H9 (cell line): ENCODE measurements around the gene VWA8. TPM values are rescaled to one million over a fixed set of nuclear protein-coding genes. Genes with fewer than 3 reads are reported as not detected.

Experiments used
- DNase-seq: peaks from one replicate; pipeline ENCODE4 v3.0.0-alpha.2; 2017
- H2AFZ ChIP-seq: one replicate; pipeline ENCODE4 v1.6.1; 2013; ENCODE audit warnings: mild to moderate bottlenecking, low read length, control low read depth, moderate library complexity
- H2AK5ac ChIP-seq: 2 replicates; pipeline ENCODE4 v1.6.1; 2013; ENCODE audit warnings: low read length, control low read depth, mixed read lengths; ENCODE audit not compliant: insufficient read length
- H2BK120ac ChIP-seq: one replicate; pipeline ENCODE4 v1.6.1; 2013; ENCODE audit warnings: low read depth, mild to moderate bottlenecking, low read length, control low read depth, inconsistent platforms; ENCODE audit not compliant: poor library complexity, severe bottlenecking
- H2BK12ac ChIP-seq: 2 replicates; pipeline ENCODE4 v1.6.1; 2013; ENCODE audit warnings: low read length, control low read depth, mixed read lengths, low read depth; ENCODE audit not compliant: insufficient read length
- H2BK15ac ChIP-seq: 2 replicates; pipeline ENCODE4 v1.6.1; 2013; ENCODE audit warnings: low read depth, low read length, control low read depth
- H2BK20ac ChIP-seq: one replicate; pipeline ENCODE4 v1.6.1; 2013; ENCODE audit warnings: low read depth, mild to moderate bottlenecking, low read length, control low read depth, inconsistent platforms; ENCODE audit not compliant: poor library complexity, severe bottlenecking
- H2BK5ac ChIP-seq: 2 replicates; pipeline ENCODE4 v1.6.1; 2013; ENCODE audit warnings: low read length, control low read depth, mixed read lengths; ENCODE audit not compliant: insufficient read length
- H3K14ac ChIP-seq: 2 replicates; pipeline ENCODE4 v1.6.1; 2013; ENCODE audit warnings: low read length, control low read depth; ENCODE audit not compliant: insufficient read depth
- H3K18ac ChIP-seq: 2 replicates; pipeline ENCODE4 v1.6.1; 2013; ENCODE audit warnings: low read depth, mild to moderate bottlenecking, mixed read lengths, low read length, control low read depth; ENCODE audit not compliant: insufficient read length
- H3K23ac ChIP-seq: 2 replicates; pipeline ENCODE4 v1.6.1; 2013; ENCODE audit warnings: low read length, control low read depth, mixed read lengths, low read depth; ENCODE audit not compliant: insufficient read length
- H3K23me2 ChIP-seq: 2 replicates; pipeline ENCODE4 v1.6.1; 2013; ENCODE audit warnings: low read depth, mild to moderate bottlenecking, mixed read lengths, low read length, control low read depth; ENCODE audit not compliant: insufficient read length, poor library complexity, severe bottlenecking
- H3K27ac ChIP-seq: 2 replicates; pipeline ENCODE4 v1.5.1; 2013; ENCODE audit warnings: low read length, control low read depth, mixed read lengths, low read depth; ENCODE audit not compliant: insufficient read length
- H3K27me3 ChIP-seq: 2 replicates; pipeline ENCODE4 v1.6.1; 2013; ENCODE audit warnings: low read length, control low read depth, inconsistent platforms; ENCODE audit not compliant: insufficient read depth
- H3K4ac ChIP-seq: 2 replicates; pipeline ENCODE4 v1.6.1; 2013; ENCODE audit warnings: low read depth, mild to moderate bottlenecking, control low read depth, inconsistent platforms, low read length, moderate library complexity
- H3K4me1 ChIP-seq: 2 replicates; pipeline ENCODE4 v1.6.1; 2013; ENCODE audit warnings: low read length, control low read depth, inconsistent platforms; ENCODE audit not compliant: insufficient read depth
- H3K4me2 ChIP-seq: 2 replicates; pipeline ENCODE4 v1.6.1; 2013; ENCODE audit warnings: low read length, control low read depth, mixed read lengths; ENCODE audit not compliant: insufficient read length, insufficient read depth
- H3K56ac ChIP-seq: 2 replicates; pipeline ENCODE4 v1.6.1; 2013; ENCODE audit warnings: low read depth, mild to moderate bottlenecking, mixed read lengths, low read length, control low read depth; ENCODE audit not compliant: insufficient read length
- H3K79me1 ChIP-seq: 2 replicates; pipeline ENCODE4 v1.6.1; 2013; ENCODE audit warnings: low read depth, mild to moderate bottlenecking, moderate library complexity, low read length, control low read depth, inconsistent platforms; ENCODE audit not compliant: insufficient read depth, poor library complexity, severe bottlenecking
- H3K79me2 ChIP-seq: 2 replicates; pipeline ENCODE4 v1.6.1; 2013; ENCODE audit warnings: low read length, control low read depth, inconsistent platforms; ENCODE audit not compliant: insufficient read depth
- H3K9ac ChIP-seq: 2 replicates; pipeline ENCODE4 v1.6.1; 2013; ENCODE audit warnings: low read length, control low read depth, mixed read lengths; ENCODE audit not compliant: insufficient read length; ENCODE audit errors: extremely low read depth
- H3K9me3 ChIP-seq: one replicate; pipeline ENCODE4 v1.6.1; 2013; ENCODE audit warnings: low read depth, low read length, inconsistent platforms; ENCODE audit not compliant: control insufficient read depth
- H3T11ph ChIP-seq: one replicate; pipeline ENCODE4 v1.6.1; 2013; ENCODE audit warnings: mild to moderate bottlenecking, low read length, control low read depth, inconsistent platforms
- H4K20me1 ChIP-seq: one replicate; pipeline ENCODE4 v1.6.1; 2013; ENCODE audit not compliant: control insufficient read depth, insufficient read length, insufficient read depth
- H4K5ac ChIP-seq: 2 replicates; pipeline ENCODE4 v1.6.1; 2013; ENCODE audit warnings: low read depth, mild to moderate bottlenecking, mixed read lengths, low read length, control low read depth; ENCODE audit not compliant: insufficient read length
- H4K8ac ChIP-seq: replicated peaks from 2 replicates; pipeline ENCODE4 v1.6.1; 2013; ENCODE audit warnings: low read length, control low read depth, mixed read lengths, low read depth; ENCODE audit not compliant: insufficient read length
- H4K91ac ChIP-seq: 2 replicates; pipeline ENCODE4 v1.6.1; 2013; ENCODE audit warnings: low read depth, mild to moderate bottlenecking, moderate library complexity, mixed read lengths, low read length, control low read depth; ENCODE audit not compliant: insufficient read length
- H3K27ac Mint-ChIP-seq, 3 experiments: 2 replicates in 2 of 3; 3 replicates in 1 of 3; pipeline ENCODE4 v1.8.0; 2020 to 2021; ENCODE audit warnings: mixed read lengths in 3 of 3, mild to moderate bottlenecking in 1 of 3, moderate library complexity in 1 of 3
- H3K27me3 Mint-ChIP-seq: 2 replicates; pipeline ENCODE4 v1.8.0; 2021; ENCODE audit warnings: low read depth, mild to moderate bottlenecking, moderate library complexity, mixed read lengths
- H3K36me3 Mint-ChIP-seq, 3 experiments: 2 replicates in 2 of 3; 3 replicates in 1 of 3; pipeline ENCODE4 v1.8.0; 2020 to 2021; ENCODE audit warnings: low read depth in 3 of 3, mixed read lengths in 3 of 3; ENCODE audit not compliant: insufficient read depth in 1 of 3
- H3K4me1 Mint-ChIP-seq, 2 experiments: 2 replicates each; pipeline ENCODE4 v1.8.0; 2020; ENCODE audit warnings: mixed read lengths in 2 of 2
- H3K4me3 Mint-ChIP-seq, 2 experiments: 2 replicates in 1 of 2; 3 replicates in 1 of 2; pipeline ENCODE4 v1.8.0; 2020 to 2021; ENCODE audit warnings: mild to moderate bottlenecking in 2 of 2, mixed read lengths in 2 of 2, moderate library complexity in 1 of 2
- H3K9me3 Mint-ChIP-seq, 2 experiments: 2 replicates in 1 of 2; 3 replicates in 1 of 2; pipeline ENCODE4 v1.8.0; 2020; ENCODE audit warnings: mild to moderate bottlenecking in 2 of 2, mixed read lengths in 2 of 2, moderate library complexity in 1 of 2
- WGBS: extraction: QIAGEN DNeasy Blood & Tissue Kit; methylation state at CpG from one replicate; pipeline ENCODE4 v1.1.7; 2013; ENCODE audit warnings: missing lambda C conversion rate, low lambda C conversion rate, mixed read lengths; ENCODE audit not compliant: insufficient read length; ENCODE audit errors: extremely low coverage; 5-methylcytosine and 5-hydroxymethylcytosine counted together
- total RNA-seq: library from RNA; stranded (reverse); gene quantifications from 2 replicates; pipeline ENCODE4 v1.2.1, GENCODE V29; 2021
- TF ChIP-seq, protein P1 (sequence below): fragments of 200-600 bp; sonication (generic); conservative IDR thresholded peaks from 3 replicates; pipeline ENCODE4 v1.8.0; 2021; ENCODE audit warnings: antibody characterized with exemption, mild to moderate bottlenecking

The VWA8 gene
- total RNA-seq, 1 experiment from 2014 or later, result 17.4 TPM

- Histone ChIP-seq H2BK15ac (no peak overlapping the region), H3K27me3 (no peaks in the 10 kb centered on the region), H3K23me2 (no peaks in the 10 kb centered on the region), H3K56ac (no peak overlapping the region), H3T11ph (no peak overlapping the region), H3K4ac (no peak overlapping the region), H3K79me2 (no peaks in the 10 kb centered on the region), H4K8ac (no peak overlapping the region), H2AK5ac (no peak overlapping the region), H3K4me2 (no peak overlapping the region), H3K4me1 (no peaks in the 10 kb centered on the region), H3K23ac (no peak overlapping the region), H3K79me1 (no peaks in the 10 kb centered on the region), H2BK12ac (no peak overlapping the region), H2BK20ac (no peak overlapping the region), H4K5ac (no peak overlapping the region), H4K20me1 (no peaks in the 10 kb centered on the region), H3K9me3 (no peaks in the 10 kb centered on the region), H3K18ac (no peak overlapping the region), H3K9ac (no peak overlapping the region), H4K91ac (no peak overlapping the region), H3K14ac (no peak overlapping the region), H3K27ac (no peak overlapping the region), H2AFZ (no peak overlapping the region), H2BK5ac (no peak overlapping the region), H2BK120ac (no peak overlapping the region)
- Mint-ChIP-seq H3K27me3 (no peaks in the 10 kb centered on the region), H3K4me3 (no peak overlapping the region), H3K9me3 (no peaks in the 10 kb centered on the region), H3K27ac (no peak overlapping the region), H3K36me3 (peaks cover 0 to 4% (median 2%) of the 10 kb centered on the region in 3 experiments; a peak in 1 of 7 replicates), H3K4me1 (peaks cover 15 to 16% of the 10 kb centered on the region in 2 experiments)
- TF ChIP-seq, protein P1, sequence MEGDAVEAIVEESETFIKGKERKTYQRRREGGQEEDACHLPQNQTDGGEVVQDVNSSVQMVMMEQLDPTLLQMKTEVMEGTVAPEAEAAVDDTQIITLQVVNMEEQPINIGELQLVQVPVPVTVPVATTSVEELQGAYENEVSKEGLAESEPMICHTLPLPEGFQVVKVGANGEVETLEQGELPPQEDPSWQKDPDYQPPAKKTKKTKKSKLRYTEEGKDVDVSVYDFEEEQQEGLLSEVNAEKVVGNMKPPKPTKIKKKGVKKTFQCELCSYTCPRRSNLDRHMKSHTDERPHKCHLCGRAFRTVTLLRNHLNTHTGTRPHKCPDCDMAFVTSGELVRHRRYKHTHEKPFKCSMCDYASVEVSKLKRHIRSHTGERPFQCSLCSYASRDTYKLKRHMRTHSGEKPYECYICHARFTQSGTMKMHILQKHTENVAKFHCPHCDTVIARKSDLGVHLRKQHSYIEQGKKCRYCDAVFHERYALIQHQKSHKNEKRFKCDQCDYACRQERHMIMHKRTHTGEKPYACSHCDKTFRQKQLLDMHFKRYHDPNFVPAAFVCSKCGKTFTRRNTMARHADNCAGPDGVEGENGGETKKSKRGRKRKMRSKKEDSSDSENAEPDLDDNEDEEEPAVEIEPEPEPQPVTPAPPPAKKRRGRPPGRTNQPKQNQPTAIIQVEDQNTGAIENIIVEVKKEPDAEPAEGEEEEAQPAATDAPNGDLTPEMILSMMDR, result no peak
- DNase-seq, result no peak
- no CpG with 5 or more reads among the region's 1 CpG for WGBS
Measured at GRCh38 chr13:41691274-41691673, 269.6 kb downstream of the VWA8 start.
